GM12878 (cell line): Measurements from ENCODE around the gene FMO3. TPM values are rescaled to one million over a fixed set of nuclear protein-coding genes. Genes with fewer than 3 reads are reported as not detected.

Experiments used
- ATAC-seq: fragments of 200-7000 bp; cut with Tn5 transposase; 3 replicates; pipeline ENCODE4 v1.9.1; 2020; ENCODE audit warnings: mild to moderate bottlenecking, moderate library complexity
- BruUV-seq: library from RNA; stranded (reverse); fragments of 400-500 nt; replicated peaks from 2 replicates; lab custom pipeline; 2021; lab: Mats Ljungman, UMichigan
- CTCF ChIA-PET: fragments of 300-600 bp; sonication (Branson Sonifier 250); formaldehyde crosslinking; extraction: SDS; loops from one replicate; lab custom pipeline; 2021; ENCODE audit warnings: inconsistent platforms; lab: Yijun Ruan, JAX
- POLR2A ChIA-PET: fragments of 350-600 bp; formaldehyde crosslinking; extraction: SDS; loops from one replicate; lab custom pipeline; 2021; ENCODE audit warnings: inconsistent platforms; lab: Charles Lee
- RAD21 ChIA-PET: fragments of 300-600 bp; sonication (Branson Sonifier 250); formaldehyde crosslinking; loops from one replicate; lab custom pipeline; 2023; ENCODE audit warnings: antibody characterized with exemption; ENCODE audit not compliant: unreplicated experiment; lab: Charles Lee
- SMC1A ChIA-PET: fragments of 300-600 bp; sonication (Branson Sonifier 250); formaldehyde crosslinking; loops from one replicate; lab custom pipeline; 2023; ENCODE audit not compliant: unreplicated experiment, uncharacterized antibody; lab: Charles Lee
- DNase-seq: peaks from one replicate; pipeline ENCODE4 v3.0.0-alpha.2; 2011; ENCODE audit warnings: low read depth, low spot score
- FAIRE-seq: peaks from 3 replicates; lab custom pipeline; 2011; peaks lifted over from hg19 to GRCh38; lab: Jason Lieb, UNC
- H2AFZ ChIP-seq: 2 replicates; pipeline ENCODE4 v1.6.0; 2011; ENCODE audit warnings: low read depth, low read length, control low read depth; ENCODE audit not compliant: control insufficient read depth
- H3K27ac ChIP-seq: 2 replicates; pipeline ENCODE4 v1.5.1; 2011; ENCODE audit warnings: control low read depth; ENCODE audit not compliant: control insufficient read depth, insufficient read depth
- H3K27me3 ChIP-seq, 2 experiments: replicated peaks in 1 of 2; 2 replicates each; pipeline versions ENCODE4 v1.6.0 to v1.6.1; 2011; ENCODE audit warnings: low read length in 1 of 2; ENCODE audit not compliant: control insufficient read depth in 2 of 2, insufficient read depth in 2 of 2
- H3K36me3 ChIP-seq, 2 experiments: 2 replicates each; pipeline ENCODE4 v1.5.1; 2011; ENCODE audit warnings: low read length in 1 of 2; ENCODE audit not compliant: control insufficient read depth in 2 of 2, insufficient read depth in 2 of 2
- H3K4me1 ChIP-seq: 2 replicates; pipeline ENCODE4 v1.6.1; 2011; ENCODE audit warnings: mild to moderate bottlenecking, low read length, moderate library complexity, mixed read lengths; ENCODE audit not compliant: control insufficient read depth, insufficient read depth
- H3K4me2 ChIP-seq: 2 replicates; pipeline ENCODE4 v1.6.0; 2011; ENCODE audit warnings: control low read depth; ENCODE audit not compliant: control insufficient read depth, insufficient read depth
- H3K4me3 ChIP-seq: fragments of 200-600 bp; sonication (generic); 2 replicates; pipeline ENCODE4 v1.5.1; 2016
- H3K79me2 ChIP-seq: 2 replicates; pipeline ENCODE4 v1.6.0; 2011; ENCODE audit warnings: low read length; ENCODE audit not compliant: control insufficient read depth, insufficient read depth
- H3K9ac ChIP-seq: 2 replicates; pipeline ENCODE4 v1.8.0; 2011; ENCODE audit warnings: low read length, control low read depth, mixed read lengths; ENCODE audit not compliant: control insufficient read depth, insufficient read depth
- H3K9me3 ChIP-seq: replicated peaks from 3 replicates; pipeline ENCODE4 v1.5.1; 2011; ENCODE audit warnings: mild to moderate bottlenecking, low read length; ENCODE audit not compliant: control insufficient read depth, insufficient read depth
- H4K20me1 ChIP-seq: 2 replicates; pipeline ENCODE4 v1.6.0; 2011; ENCODE audit not compliant: control insufficient read depth, insufficient read depth
- CTCF ChIP-seq, 3 experiments: IDR thresholded peaks in 2 of 3; conservative IDR thresholded peaks in 1 of 3; 2 replicates each; pipeline ENCODE4 v1.5.1; 2011; ENCODE audit warnings: low read depth in 3 of 3, low read length in 3 of 3, mild to moderate bottlenecking in 3 of 3, control low read depth in 2 of 3, moderate library complexity in 2 of 3, inconsistent platforms in 1 of 3, mixed read lengths in 1 of 3; ENCODE audit not compliant: control insufficient read depth in 2 of 3, insufficient read depth in 1 of 3; ENCODE audit errors: extremely low read depth in 1 of 3
- FOXK2 ChIP-seq: fragments of 450-650 bp; IDR thresholded peaks from 2 replicates; pipeline ENCODE4 v1.6.1; 2017; ENCODE audit warnings: mild to moderate bottlenecking, moderate library complexity
- MTA2 ChIP-seq: fragments of 450-650 bp; IDR thresholded peaks from 2 replicates; pipeline ENCODE4 v1.6.1; 2016; ENCODE audit warnings: low read depth, mild to moderate bottlenecking, moderate library complexity
- RAD21 ChIP-seq: IDR thresholded peaks from 2 replicates; pipeline ENCODE4 v1.6.1; 2011; ENCODE audit warnings: mild to moderate bottlenecking, low read depth, low read length, moderate library complexity; ENCODE audit not compliant: insufficient read depth
- RCOR1 ChIP-seq: conservative IDR thresholded peaks from 2 replicates; pipeline ENCODE4 v1.6.1; 2012; ENCODE audit warnings: low read depth, low read length, improper control_type of control experiment
- SIX5 ChIP-seq: IDR thresholded peaks from 2 replicates; pipeline ENCODE4 v1.6.1; 2011; ENCODE audit warnings: mild to moderate bottlenecking, low read depth, low read length, moderate library complexity; ENCODE audit not compliant: severe bottlenecking
- STAT3 ChIP-seq: IDR thresholded peaks from 2 replicates; pipeline ENCODE4 v1.6.1; 2011; ENCODE audit warnings: low read depth, low read length, improper control_type of control experiment
- SUPT20H ChIP-seq: IDR thresholded peaks from 2 replicates; pipeline ENCODE4 v1.6.1; 2011; ENCODE audit warnings: low read depth, mild to moderate bottlenecking, low read length, moderate library complexity, borderline replicate concordance; ENCODE audit not compliant: control insufficient read depth
- in situ Hi-C: fragments of 300-500 bp; cut with MboI; formaldehyde crosslinking; loops from 9 replicates; pipeline ENCODE4 v1.14.3; 2018; ENCODE audit warnings: mixed read lengths
- intact Hi-C: fragments of 100-400 bp; cut with micrococcal nuclease; formaldehyde crosslinking; loops from one replicate; pipeline ENCODE4 v1.14.2; 2022; ENCODE audit not compliant: unreplicated experiment
- polyA plus RNA-seq, 11 experiments: library from polyadenylated mRNA; depleted of rRNA in 4 of 11; unstranded in 6 of 11; stranded (reverse) in 5 of 11; fragments of >200 nt; fragmentation: Nextera tagmentation in 4 of 11; fragmentation: Illumina TruSeq in 1 of 11; extraction: Ambion mirVana in 4 of 11; extraction: Trizol in 1 of 11; gene quantifications; 1 replicate in 1 of 11; 2 replicates in 10 of 11; pipeline versions ENCODE4 v1.2.1 to v1.2.3, GENCODE V29; 2011 to 2016; ENCODE audit warnings: inconsistent platforms in 2 of 11, missing spikeins in 2 of 11, low read depth in 1 of 11
- total RNA-seq, 4 experiments: library from RNA; depleted of rRNA in 3 of 4; stranded (reverse); fragments of >200 nt in 3 of 4; fragmentation: Illumina TruSeq in 1 of 4; extraction: Trizol in 1 of 4; gene quantifications; 2 replicates each; pipeline versions ENCODE4 v1.2.1 to v1.2.3, GENCODE V29; 2013 to 2021

Gene FMO3
- total and polyA plus RNA-seq, 10 of the 15 experiments (the other 5 are each of a cell fraction or from before 2014, with no cell fraction given) = 0.08 to 0.10 TPM; not detected in 8

- TF ChIP-seq SUPT20H = no peak
- TF ChIP-seq STAT3 = no peak
- no peak for TF ChIP-seq SIX5
- TF ChIP-seq MTA2 = no peak
- TF ChIP-seq, all 136 proteins: peak for 0
Observed at GRCh38 chr1:171075041-171075440, 15.7 kb upstream of the FMO3 start (continued).

- no peak for FAIRE-seq
- ChIA-PET SMC1A (interaction anchor here (0.8 to 3.0 kb wide), 8 partner anchors 11 to 921 kb away, joined by 3 to 13 read pairs (median 4); partner anchors contain the start of gene FMO4), POLR2A (no interaction called here), RAD21 (interaction anchor here (1.0 to 2.7 kb wide), 7 partner anchors 70 to 322 kb away, joined by 3 to 27 read pairs (median 6); partner anchors contain the start of gene FMO4), CTCF (interaction anchor here (0.6 to 3.0 kb wide), 14 partner anchors 10 to 904 kb away, joined by 3 to 47 read pairs (median 5); partner anchors contain the start of genes FMO2, FMO3 and FMO4)
- Histone ChIP-seq H3K27ac (no peak overlapping the region), H3K9ac (no peak overlapping the region), H2AFZ (no peak overlapping the region), H3K79me2 (no peaks in the 10 kb centered on the region), H3K36me3 (no peaks in the 10 kb centered on the region), H3K4me3 (no peak overlapping the region), H3K9me3 (no peaks in the 10 kb centered on the region)
- no TSS peak for BruUV-seq
- DNase-seq = no peak
- intact Hi-C loops = loop anchor here (1.0 to 10.0 kb wide), 3 partner anchors 106 to 233 kb away; partner anchors contain the start of genes FMO2 and FMO4
- peak; percentile 31; the same call in 1 of the 3 replicates for ATAC-seq
- in situ Hi-C loops = no loop called here
- TF ChIP-seq RAD21 (peak; percentile 30; the same call in 1 of the 2 replicates), RCOR1 (no peak), FOXK2 (no peak), CTCF (IDR thresholded peaks at IDR 0.05 in 2 of 3, conservative IDR thresholded peaks at IDR 0.05 in 1 of 3; ENCODE audit: control insufficient read depth in 2 of 3, extremely low read depth in 1 of 3, insufficient read depth in 1 of 3, low read depth in 3 of 3, low read length in 3 of 3) (peak in 1 of 3 experiments; percentile 36; a peak in 2 of 6 replicates)
- TF ChIP-seq, all 136 proteins: peak for 2
- no peaks in the 10 kb centered on the region for H4K20me1 ChIP-seq
- H3K27me3 ChIP-seq = no peaks in the 10 kb centered on the region
- no peaks in the 10 kb centered on the region for H3K4me1 ChIP-seq
- H3K4me2 ChIP-seq = no peak overlapping the region
Observed at GRCh38 chr1:171081314-171081753, 9.4 kb upstream of the FMO3 start.
